HG02973 (cell line): ENCODE results near the gene COL18A1.
"Not testable (repeated sequence)": the region's sequence is repeated elsewhere in the genome, so short reads cannot be mapped to it uniquely, and the experiment has no call there.

Experiments used
- ATAC-seq: cut with Tn5 transposase; IDR thresholded peaks from one replicate; pipeline ENCODE4 v1.9.1; 2021; ENCODE audit warnings: moderate library complexity; ENCODE audit not compliant: unreplicated experiment

Gene COL18A1

GRCh38 chr21:45528028-45528705, 123.2 kb downstream of the COL18A1 start:
- ATAC-seq: no peak

- no peak for ATAC-seq
Measured at GRCh38 chr21:45528981-45529784, 124.2 kb downstream of the COL18A1 start.

- ATAC-seq: no peak
Measured at GRCh38 chr21:45529785-45530422, 124.9 kb downstream of the COL18A1 start.

DNA sequence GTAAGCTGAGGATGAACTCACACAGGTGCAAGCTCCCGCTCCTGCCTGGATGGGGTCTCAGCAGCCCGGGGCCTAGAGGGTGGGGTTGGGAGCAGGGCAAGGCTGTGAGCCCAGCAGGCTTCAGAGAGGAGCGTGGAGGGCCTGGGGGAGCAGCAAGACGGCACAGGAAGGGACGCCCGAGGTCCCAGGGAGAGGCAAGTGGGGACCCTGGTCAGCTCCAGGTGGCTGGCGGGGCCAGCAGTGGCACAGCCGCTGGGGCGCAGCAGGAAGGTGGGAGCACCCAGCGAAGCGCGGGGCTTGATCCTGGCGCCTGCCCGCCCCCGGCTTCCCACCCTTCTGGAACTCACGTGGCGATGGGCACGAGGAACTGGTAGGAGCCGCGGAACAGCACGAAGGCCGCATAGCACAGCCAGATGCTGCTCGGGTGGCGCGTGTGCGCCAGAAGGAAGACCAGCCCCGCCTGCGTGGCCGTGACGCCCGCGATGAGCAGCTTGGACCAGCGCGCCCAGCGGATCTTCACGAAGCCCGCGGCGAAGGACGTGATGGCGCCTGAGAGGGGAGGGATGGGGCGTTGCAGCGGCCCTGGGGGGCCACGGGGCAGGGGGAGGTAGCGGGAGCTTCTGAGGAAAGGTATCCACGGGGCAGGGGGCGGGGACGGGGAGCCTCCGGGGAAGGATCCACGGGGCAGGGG, 125.6 kb downstream of the COL18A1 start:
- no peak for ATAC-seq

DNA sequence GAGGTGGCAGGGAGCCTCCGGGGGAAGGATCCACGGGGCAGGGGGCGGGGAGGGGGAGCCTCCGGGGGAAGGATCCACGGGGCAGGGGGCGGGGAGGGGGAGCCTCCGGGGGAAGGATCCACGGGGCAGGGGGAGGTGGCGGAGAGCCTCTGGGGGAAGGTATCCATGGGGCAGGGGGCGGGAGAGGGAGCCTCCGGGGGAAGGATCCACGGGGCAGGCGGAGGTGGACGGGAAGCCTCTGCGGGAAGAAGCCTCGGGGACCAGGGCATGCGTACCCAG, 126.1 kb downstream of the COL18A1 start:
- not testable (repeated sequence) for ATAC-seq

DNA sequence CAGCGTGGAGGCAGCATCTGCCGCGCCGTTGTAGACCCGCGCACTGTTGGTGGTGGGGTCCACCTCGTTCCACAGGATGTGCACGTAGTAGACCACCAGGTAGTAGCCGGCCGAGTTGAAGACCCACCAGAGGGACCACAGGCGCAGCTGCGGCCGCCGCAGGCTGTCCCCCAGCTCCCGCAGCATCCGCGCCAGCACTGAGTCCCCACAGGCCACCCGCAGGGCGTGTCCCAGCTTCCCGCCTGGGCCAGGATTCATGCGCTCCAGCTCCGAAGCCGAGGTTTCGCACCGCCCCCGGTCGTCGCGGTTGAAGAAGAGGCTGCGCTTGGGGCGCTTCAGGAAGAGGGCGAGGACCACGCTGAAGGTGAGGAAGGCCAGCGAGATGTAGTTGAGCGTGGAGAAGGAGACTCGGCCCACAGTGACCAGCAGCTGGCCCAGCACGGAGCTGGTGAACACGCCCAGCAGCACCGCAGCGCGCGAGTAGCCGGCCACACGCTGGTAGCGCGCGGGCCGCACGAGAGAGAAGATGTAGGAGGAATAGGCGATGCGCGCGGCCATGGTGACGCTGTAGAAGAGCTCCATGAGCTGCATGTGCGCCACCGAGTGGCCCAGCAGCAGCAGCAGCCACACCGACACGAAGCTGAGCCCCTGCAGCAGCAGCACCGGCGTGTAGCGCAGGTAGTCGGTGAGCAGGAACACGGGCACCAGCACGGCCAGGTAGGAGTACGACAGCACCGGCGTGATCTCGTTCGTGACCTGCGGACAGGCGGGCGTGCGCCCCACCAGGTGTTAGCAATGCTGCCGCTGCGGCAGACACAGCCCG, 126.6 kb downstream of the COL18A1 start:
- ATAC-seq: no peak

DNA sequence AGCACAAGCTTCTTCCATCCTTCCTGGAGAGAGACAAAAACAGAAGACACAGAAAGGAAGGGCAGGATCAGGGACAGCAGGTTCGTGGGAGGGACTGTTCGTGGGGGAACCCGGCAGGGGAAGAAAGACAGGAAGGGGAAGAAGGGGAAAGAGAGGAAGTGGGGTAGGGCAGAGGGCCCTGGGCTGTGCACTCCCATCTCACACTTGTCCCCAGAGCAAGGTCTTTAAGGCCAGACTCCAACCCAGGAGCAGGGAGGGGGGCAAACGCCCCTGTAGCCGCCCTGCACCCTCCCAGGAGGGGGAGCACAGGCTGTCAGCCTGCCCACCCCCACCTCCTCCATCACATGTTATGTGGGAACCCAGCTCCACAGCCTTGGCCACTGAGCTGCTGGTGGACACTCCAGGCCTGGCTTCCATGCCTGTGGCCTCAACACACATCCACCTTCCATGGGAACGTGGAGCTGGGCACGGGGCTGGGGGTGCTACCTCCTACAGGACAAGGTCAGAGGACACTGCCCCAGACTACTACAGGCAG, 127.9 kb downstream of the COL18A1 start:
- no peak for ATAC-seq

- ATAC-seq: no peak
Measured at GRCh38 chr21:45533361-45533845, 128.4 kb downstream of the COL18A1 start.

DNA sequence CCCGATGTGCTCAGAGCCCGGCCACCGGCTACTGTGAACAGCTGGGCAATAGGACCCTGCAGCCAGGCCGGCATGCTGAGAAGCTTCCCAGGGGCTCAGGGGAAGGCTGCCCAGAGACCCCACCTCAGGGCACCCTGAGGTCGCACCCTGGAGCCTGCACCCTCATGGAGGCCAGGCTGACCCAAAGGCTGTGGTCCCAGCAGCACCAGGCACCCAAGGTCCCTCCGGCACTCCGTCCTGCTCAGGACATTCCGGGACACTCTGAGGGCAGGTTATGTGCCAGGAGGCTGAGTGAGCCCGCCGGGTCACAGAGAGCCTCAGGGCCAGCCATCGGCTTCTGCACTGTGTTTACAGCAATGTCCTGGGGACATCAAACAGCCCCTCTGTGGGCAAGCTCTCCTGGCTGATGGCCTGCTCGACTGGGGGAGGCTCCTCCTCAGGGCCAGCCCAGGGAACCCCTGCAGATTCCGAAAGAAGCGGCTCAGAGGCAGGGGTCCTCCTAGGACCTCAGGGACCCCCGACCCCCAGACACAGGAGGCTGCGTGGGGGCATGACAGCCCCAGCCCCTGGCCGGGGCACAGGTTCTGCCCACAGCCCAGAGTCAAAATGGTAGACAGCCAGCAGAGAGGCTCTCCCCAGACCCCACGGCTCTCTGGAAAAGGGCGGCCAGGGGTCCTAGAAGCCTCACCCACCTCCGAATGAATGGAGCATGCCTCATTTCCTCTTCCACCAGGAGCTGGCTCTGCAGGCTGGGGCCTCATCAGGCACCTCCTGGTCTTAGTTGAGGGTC, 129.1 kb downstream of the COL18A1 start:
- ATAC-seq: no peak

GRCh38 chr21:45534636-45535331, 129.8 kb downstream of the COL18A1 start:
- ATAC-seq: no peak

- no peak for ATAC-seq
Measured at GRCh38 chr21:45535341-45536081, 130.5 kb downstream of the COL18A1 start.

DNA sequence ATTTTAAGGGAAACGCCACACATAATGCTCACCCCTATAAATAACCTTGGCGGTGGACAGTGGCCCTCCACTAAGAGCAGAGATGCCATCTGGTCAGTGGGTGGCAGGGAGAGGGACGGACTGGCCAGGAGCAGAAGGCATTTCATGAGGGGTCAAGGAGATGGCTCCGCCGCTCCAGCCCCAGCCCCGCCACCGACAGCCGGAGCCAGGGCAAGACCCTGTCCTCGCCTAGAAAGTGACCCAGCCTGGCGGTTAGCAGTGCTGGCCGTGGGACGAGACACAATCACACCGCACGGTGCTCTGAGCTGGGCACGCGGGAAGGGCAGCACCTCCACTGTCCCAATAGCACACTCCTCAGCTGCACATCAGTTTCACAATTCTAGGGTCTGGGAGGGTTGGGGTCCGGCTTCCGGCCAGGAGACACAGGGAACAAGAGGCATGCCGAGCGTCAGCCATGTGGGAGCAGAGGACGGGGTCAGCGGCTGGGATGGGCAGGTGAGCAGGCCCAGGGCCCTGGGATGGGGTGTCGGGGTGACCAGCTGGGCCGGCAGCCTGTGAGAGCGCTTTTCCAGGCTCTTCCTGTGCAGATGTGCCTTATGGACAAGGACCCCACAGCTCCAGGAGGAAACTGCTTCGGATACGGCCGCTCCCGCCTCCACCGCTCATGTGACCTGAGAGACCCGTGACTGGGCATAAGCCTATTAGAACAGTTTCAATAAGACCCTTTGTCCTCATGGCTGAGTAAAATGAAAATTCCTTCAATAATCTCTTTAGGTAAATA, 131.5 kb downstream of the COL18A1 start:
- ATAC-seq: no peak

DNA sequence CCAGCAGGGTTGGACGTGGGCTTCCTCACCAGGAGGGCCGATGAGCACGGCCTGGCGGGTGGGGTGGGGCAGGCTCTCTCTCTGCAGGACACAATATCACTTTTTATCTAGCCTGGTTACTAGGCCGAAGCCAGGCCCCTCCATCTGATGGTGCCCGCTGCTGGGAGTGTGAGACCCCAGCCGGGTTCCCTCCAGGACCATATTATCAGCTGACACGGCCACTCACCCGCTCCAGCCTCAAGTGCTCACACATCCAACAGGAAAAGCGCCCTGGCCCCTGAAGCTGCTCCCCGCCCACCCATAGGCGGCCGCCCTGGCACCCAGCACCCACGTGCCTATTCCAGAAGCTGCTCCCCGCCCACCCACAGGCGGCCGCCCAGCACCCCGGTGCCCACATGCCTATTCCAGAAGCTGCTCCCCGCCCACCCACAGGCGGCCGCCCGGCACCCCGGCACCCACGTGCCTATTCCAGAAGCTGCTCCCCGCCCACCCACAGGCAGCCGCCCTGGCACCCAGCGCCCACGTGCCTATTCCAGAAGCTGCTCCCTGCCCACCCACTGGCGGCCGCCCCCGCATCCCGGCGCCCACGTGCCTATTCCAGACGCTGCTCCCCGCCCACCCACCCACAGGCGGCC, 132.3 kb downstream of the COL18A1 start:
- ATAC-seq: no peak

DNA sequence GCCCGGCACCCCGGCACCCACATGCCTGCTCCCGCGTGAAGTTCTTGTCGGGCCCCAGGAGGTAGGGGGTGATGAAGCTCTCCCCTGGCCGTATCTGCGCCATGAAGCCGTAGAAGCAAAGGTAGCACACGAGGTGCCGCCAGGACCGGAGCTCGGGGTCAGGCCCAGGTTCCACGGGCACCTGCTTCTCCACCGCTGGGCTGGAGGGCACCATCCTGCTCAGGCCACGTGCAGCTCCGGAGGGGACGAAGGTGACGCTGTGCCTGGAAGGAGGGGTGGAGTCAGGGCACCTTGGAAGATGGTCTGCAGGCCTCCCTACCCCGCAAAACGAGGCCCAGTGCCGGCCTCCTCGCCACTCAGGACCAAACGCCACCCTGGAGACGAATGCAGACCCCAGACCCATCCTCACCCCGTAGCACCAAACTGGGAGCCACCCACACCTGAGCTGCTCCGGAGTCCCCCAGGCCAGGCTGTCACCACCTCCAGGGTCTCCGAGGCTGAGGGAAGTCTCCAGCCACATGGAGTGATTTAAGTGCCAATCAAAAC, 132.9 kb downstream of the COL18A1 start:
- ATAC-seq: no peak

GRCh38 chr21:45538381-45539045, 133.5 kb downstream of the COL18A1 start:
- ATAC-seq: no peak
